SK-N-SH treated with all-trans-retinoic acid at 6 μM for 48 hours (cell line): ENCODE data around the gene MICALL2.

Experiments
- ATAC-seq: fragments of 200-7000 bp; cut with Tn5 transposase; 3 replicates; pipeline ENCODE4 v1.9.1; 2020; ENCODE audit warnings: mild to moderate bottlenecking, moderate library complexity
- ARNTL ChIP-seq: fragments of 450-650 bp; formaldehyde crosslinking; IDR thresholded peaks from 2 replicates; pipeline ENCODE4 v1.5.0; 2020; ENCODE audit warnings: low read depth, mild to moderate bottlenecking, moderate library complexity, borderline replicate concordance
- BACH2 ChIP-seq: fragments of 250-450 bp; sonication (Bioruptor Pico); IDR thresholded peaks from 2 replicates; pipeline ENCODE4 v1.9.0; 2021; ENCODE audit warnings: mild to moderate bottlenecking, borderline replicate concordance
- CREB5 ChIP-seq: fragments of 250-450 bp; sonication (Bioruptor Pico); IDR thresholded peaks from 2 replicates; pipeline ENCODE4 v1.5.1; 2020; ENCODE audit warnings: low read depth, mild to moderate bottlenecking, moderate library complexity
- CSDC2 ChIP-seq: fragments of 250-450 bp; sonication (Bioruptor Pico); IDR thresholded peaks from 2 replicates; pipeline ENCODE4 v1.5.0; 2020; ENCODE audit warnings: mild to moderate bottlenecking, moderate library complexity
- ESRRG ChIP-seq: fragments of 250-450 bp; sonication (Bioruptor Pico); IDR thresholded peaks from 2 replicates; pipeline ENCODE4 v1.6.1; 2021; ENCODE audit warnings: mild to moderate bottlenecking
- ISL1 ChIP-seq: fragments of 250-450 bp; sonication (Bioruptor Pico); IDR thresholded peaks from 2 replicates; pipeline ENCODE4 v2.1.2; 2022; ENCODE audit warnings: mild to moderate bottlenecking, moderate library complexity
- PATZ1 ChIP-seq: fragments of 250-450 bp; sonication (Bioruptor Pico); IDR thresholded peaks from 2 replicates; pipeline ENCODE4 v1.8.0; 2020; ENCODE audit warnings: mild to moderate bottlenecking, moderate library complexity, borderline replicate concordance
- POU6F1 ChIP-seq: fragments of 250-450 bp; sonication (Bioruptor Pico); IDR thresholded peaks from 2 replicates; pipeline ENCODE4 v1.8.0; 2021; ENCODE audit warnings: low read depth, mild to moderate bottlenecking, moderate library complexity, borderline replicate concordance
- PPARA ChIP-seq: fragments of 250-450 bp; sonication (Bioruptor Pico); IDR thresholded peaks from 2 replicates; pipeline ENCODE4 v1.5.0; 2020; ENCODE audit warnings: mild to moderate bottlenecking, borderline replicate concordance
- RARB ChIP-seq: fragments of 250-450 bp; sonication (Bioruptor Pico); IDR thresholded peaks from 2 replicates; pipeline ENCODE4 v1.8.0; 2021; ENCODE audit warnings: mild to moderate bottlenecking, moderate library complexity
- SNAI2 ChIP-seq: fragments of 250-450 bp; sonication (Bioruptor Pico); IDR thresholded peaks from 2 replicates; pipeline ENCODE4 v1.5.0; 2020; ENCODE audit warnings: mild to moderate bottlenecking, moderate library complexity
- TCF4 ChIP-seq: fragments of 250-450 bp; sonication (Bioruptor Pico); IDR thresholded peaks from 2 replicates; pipeline ENCODE4 v1.8.0; 2021; ENCODE audit warnings: mild to moderate bottlenecking, moderate library complexity, borderline replicate concordance
- TOX ChIP-seq: fragments of 250-450 bp; sonication (Bioruptor Pico); IDR thresholded peaks from 2 replicates; pipeline ENCODE4 v1.8.0; 2021; ENCODE audit warnings: mild to moderate bottlenecking, moderate library complexity, borderline replicate concordance
- TSHZ2 ChIP-seq: fragments of 250-450 bp; sonication (Bioruptor Pico); IDR thresholded peaks from 2 replicates; pipeline ENCODE4 v1.5.0; 2020; ENCODE audit warnings: mild to moderate bottlenecking, moderate library complexity
- ZC3H10 ChIP-seq: fragments of 250-450 bp; sonication (Bioruptor Pico); IDR thresholded peaks from 2 replicates; pipeline ENCODE4 v1.5.1; 2021; ENCODE audit warnings: mild to moderate bottlenecking, moderate library complexity
- ZFP3 ChIP-seq: fragments of 250-450 bp; sonication (Bioruptor Pico); IDR thresholded peaks from 2 replicates; pipeline ENCODE4 v1.5.0; 2020; ENCODE audit warnings: mild to moderate bottlenecking, moderate library complexity
- ZFP30 ChIP-seq: fragments of 450-650 bp; formaldehyde crosslinking; IDR thresholded peaks from 2 replicates; pipeline ENCODE4 v1.5.0; 2022; ENCODE audit warnings: mild to moderate bottlenecking, moderate library complexity
- ZNF565 ChIP-seq: fragments of 450-650 bp; formaldehyde crosslinking; conservative IDR thresholded peaks from 2 replicates; pipeline ENCODE4 v1.5.0; 2020; ENCODE audit warnings: low read depth, mild to moderate bottlenecking, moderate library complexity
- ZNF70 ChIP-seq: fragments of 450-650 bp; formaldehyde crosslinking; IDR thresholded peaks from 2 replicates; pipeline ENCODE4 v1.5.0; 2020; ENCODE audit warnings: mild to moderate bottlenecking, moderate library complexity
- ZNF8 ChIP-seq: fragments of 450-650 bp; formaldehyde crosslinking; IDR thresholded peaks from 2 replicates; pipeline ENCODE4 v1.5.0; 2020; ENCODE audit warnings: mild to moderate bottlenecking, moderate library complexity

MICALL2 gene

GRCh38 chr7:1440620-1441019 lies 18.6 kb downstream of the MICALL2 start:
- no peak for ATAC-seq
- TF ChIP-seq ISL1 = no peak
- TF ChIP-seq ZNF70 (CRISPR knock-in tag) = no peak
- no peak for TF ChIP-seq TSHZ2 (CRISPR knock-in tag)
- no peak for TF ChIP-seq PPARA (CRISPR knock-in tag)
- no peak for TF ChIP-seq ZNF8
- TF ChIP-seq ESRRG (CRISPR knock-in tag) = no peak
- TF ChIP-seq ZFP3 = no peak
- TF ChIP-seq ARNTL (CRISPR knock-in tag) = no peak
- TF ChIP-seq PATZ1 (CRISPR knock-in tag) = no peak
- TF ChIP-seq RARB (CRISPR knock-in tag) = no peak
- no peak for TF ChIP-seq SNAI2 (CRISPR knock-in tag)
- TF ChIP-seq POU6F1 (CRISPR knock-in tag) = no peak
- no peak for TF ChIP-seq CSDC2 (CRISPR knock-in tag)
- TF ChIP-seq TCF4 (CRISPR knock-in tag) = no peak
- TF ChIP-seq, all 23 proteins: peak for 0

GRCh38 chr7:1439373-1440363 lies 19.6 kb downstream of the MICALL2 start:
- no peak for ATAC-seq
- TF ChIP-seq TCF4 (CRISPR knock-in tag) = no peak
- TF ChIP-seq ZNF565 (CRISPR knock-in tag) = no peak
- no peak for TF ChIP-seq SNAI2 (CRISPR knock-in tag)
- no peak for TF ChIP-seq PPARA (CRISPR knock-in tag)

- no peak for TF ChIP-seq RARB (CRISPR knock-in tag)
- TF ChIP-seq ZNF565 (CRISPR knock-in tag) = no peak
- TF ChIP-seq ARNTL (CRISPR knock-in tag) = no peak
- TF ChIP-seq BACH2 (CRISPR knock-in tag) = no peak
- TF ChIP-seq ZNF8 = no peak
- TF ChIP-seq ESRRG (CRISPR knock-in tag) = no peak
- TF ChIP-seq ISL1 = no peak
- no peak for TF ChIP-seq SNAI2 (CRISPR knock-in tag)
- no peak for TF ChIP-seq POU6F1 (CRISPR knock-in tag)
- no peak for TF ChIP-seq CSDC2 (CRISPR knock-in tag)
- TF ChIP-seq PPARA (CRISPR knock-in tag) = no peak
- no peak for TF ChIP-seq TOX
- no peak for TF ChIP-seq ZC3H10
- no peak for TF ChIP-seq ZFP30
- TF ChIP-seq TCF4 (CRISPR knock-in tag) = no peak
- no peak for TF ChIP-seq CREB5 (CRISPR knock-in tag)
- TF ChIP-seq, all 23 proteins: peak for 0
- no peak for ATAC-seq
Observed at GRCh38 chr7:1438821-1439220, 20.4 kb downstream of the MICALL2 start.
